Measurements from ENCODE around the gene ZBTB20. TPM values are rescaled to one million over a fixed set of nuclear protein-coding genes. Genes with fewer than 3 reads are reported as not detected.

Gene ZBTB20
- total RNA-seq, 6 donors from 2014 or later: 40.0 to 150 (median 65.8) TPM

DNA sequence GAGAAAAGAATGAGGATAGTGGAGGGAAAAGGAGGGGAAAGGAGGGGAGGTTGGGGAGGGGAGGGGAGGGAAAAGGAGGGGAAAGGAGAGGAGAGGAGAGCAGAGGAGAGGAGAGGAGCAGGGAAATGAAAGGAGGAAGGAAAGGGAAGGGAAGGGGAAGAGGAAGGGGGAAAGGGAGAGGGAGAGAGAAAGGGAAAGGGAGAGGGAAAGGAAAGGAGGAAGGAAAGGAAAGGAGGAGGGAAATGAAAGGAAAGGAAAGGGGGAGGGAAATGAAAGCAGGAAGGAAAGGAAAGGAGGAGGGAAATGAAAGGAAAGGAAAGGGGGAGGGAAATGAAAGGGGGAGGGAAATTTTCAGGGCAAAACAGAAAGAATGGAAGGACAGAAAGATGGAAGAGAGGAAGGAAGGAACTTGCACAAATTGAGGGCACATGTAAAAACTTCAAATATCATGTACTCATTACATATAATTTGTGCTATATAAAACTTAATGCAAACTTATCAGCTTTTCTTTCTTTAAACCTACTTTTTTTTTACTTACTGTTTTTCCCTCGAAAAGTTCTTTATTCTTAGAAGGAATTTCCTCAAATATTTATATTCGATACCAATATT lies 148.0 kb downstream of the ZBTB20 start:
- WGBS, 2 donors: 97 to 99% methylated on average over 2 of the region's 2 CpGs
- ATAC-seq (ENCODE audit: low FRiP score in 2 of 2): no peak

DNA sequence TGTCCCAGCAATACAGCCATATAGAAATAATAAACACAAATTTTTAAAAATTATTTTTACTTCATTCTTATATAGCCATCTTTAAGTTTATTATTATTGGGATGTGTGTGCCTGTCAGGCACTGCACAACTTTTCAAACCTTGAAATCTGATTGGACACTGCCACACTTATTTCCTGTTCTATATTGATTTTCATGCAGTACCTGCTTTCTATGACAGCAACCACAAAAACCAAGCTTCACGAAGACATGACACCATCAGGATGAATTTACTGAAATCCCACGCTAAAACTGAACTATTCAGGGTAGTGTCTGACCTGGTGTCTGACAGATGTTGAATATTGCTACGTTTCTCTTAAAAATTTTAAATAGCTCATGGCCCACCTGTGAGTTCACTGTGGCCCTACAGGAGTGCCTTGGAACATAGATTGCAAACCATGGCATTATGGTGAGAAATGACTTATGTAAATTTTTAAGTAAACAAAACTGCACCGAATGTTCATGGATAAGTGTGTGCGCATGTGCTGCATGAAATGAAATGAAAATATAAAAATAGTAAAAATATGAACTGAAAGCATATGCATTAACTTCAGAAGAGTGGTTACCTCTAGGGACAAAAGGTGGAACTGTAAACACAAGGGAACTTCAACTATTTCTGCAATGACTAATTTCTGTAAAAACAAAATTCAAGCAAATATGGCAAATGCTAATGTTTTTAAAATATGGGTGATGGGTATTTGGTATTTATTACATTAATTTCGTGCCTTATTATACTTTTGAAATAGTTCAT lies 152.3 kb downstream of the ZBTB20 start:
- Histone ChIP-seq H3K4me3 (no peak overlapping the region), H3K27me3 (no peaks in the 10 kb centered on the region), H3K9me3 (no peaks in the 10 kb centered on the region), H3K4me1 (no peaks in the 10 kb centered on the region), H3K27ac (no peak overlapping the region), H3K36me3 (no peaks in the 10 kb centered on the region)
- DNase-seq (no peak), ATAC-seq (ENCODE audit: low FRiP score in 2 of 2) (no peak)
- WGBS, 2 donors: 81 to 86% methylated on average over 6 of the region's 6 CpGs
- no peak for TF ChIP-seq EP300 (IDR thresholded peaks at IDR 0.05)
- TF ChIP-seq, protein P1, sequence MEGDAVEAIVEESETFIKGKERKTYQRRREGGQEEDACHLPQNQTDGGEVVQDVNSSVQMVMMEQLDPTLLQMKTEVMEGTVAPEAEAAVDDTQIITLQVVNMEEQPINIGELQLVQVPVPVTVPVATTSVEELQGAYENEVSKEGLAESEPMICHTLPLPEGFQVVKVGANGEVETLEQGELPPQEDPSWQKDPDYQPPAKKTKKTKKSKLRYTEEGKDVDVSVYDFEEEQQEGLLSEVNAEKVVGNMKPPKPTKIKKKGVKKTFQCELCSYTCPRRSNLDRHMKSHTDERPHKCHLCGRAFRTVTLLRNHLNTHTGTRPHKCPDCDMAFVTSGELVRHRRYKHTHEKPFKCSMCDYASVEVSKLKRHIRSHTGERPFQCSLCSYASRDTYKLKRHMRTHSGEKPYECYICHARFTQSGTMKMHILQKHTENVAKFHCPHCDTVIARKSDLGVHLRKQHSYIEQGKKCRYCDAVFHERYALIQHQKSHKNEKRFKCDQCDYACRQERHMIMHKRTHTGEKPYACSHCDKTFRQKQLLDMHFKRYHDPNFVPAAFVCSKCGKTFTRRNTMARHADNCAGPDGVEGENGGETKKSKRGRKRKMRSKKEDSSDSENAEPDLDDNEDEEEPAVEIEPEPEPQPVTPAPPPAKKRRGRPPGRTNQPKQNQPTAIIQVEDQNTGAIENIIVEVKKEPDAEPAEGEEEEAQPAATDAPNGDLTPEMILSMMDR (IDR thresholded peaks at IDR 0.05): no peak
- no peak for TF ChIP-seq POLR2A (IDR thresholded peaks at IDR 0.05)
- no peak for TF ChIP-seq POLR2AphosphoS5 (IDR thresholded peaks at IDR 0.05)

More for the DNA sequence above, 148.0 kb downstream of the ZBTB20 start:
- no peak overlapping the region for H3K4me3 ChIP-seq
- peaks cover 0 to 5% (median 2%) of the 10 kb centered on the region in 4 donors for H3K9me3 ChIP-seq
- H3K27me3 ChIP-seq: no peaks in the 10 kb centered on the region
- no peak for DNase-seq
- no peaks in the 10 kb centered on the region for H3K36me3 ChIP-seq
- TF ChIP-seq EP300 (IDR thresholded peaks at IDR 0.05): no peak
- H3K4me1 ChIP-seq: no peaks in the 10 kb centered on the region
- no peak overlapping the region for H3K27ac ChIP-seq

- H3K27me3 ChIP-seq: no peaks in the 10 kb centered on the region
- H3K36me3 ChIP-seq: no peaks in the 10 kb centered on the region
- DNase-seq: no peak
- TF ChIP-seq EP300 (IDR thresholded peaks at IDR 0.05) (no peak), POLR2AphosphoS5 (IDR thresholded peaks at IDR 0.05) (no peak), POLR2A (IDR thresholded peaks at IDR 0.05) (no peak)
- TF ChIP-seq, protein P1 (IDR thresholded peaks at IDR 0.05): no peak
- ATAC-seq (ENCODE audit: low FRiP score in 2 of 2): no peak
- WGBS, 2 donors: 100% methylated on average over 1 of the region's 1 CpG
- H3K9me3 ChIP-seq: no peaks in the 10 kb centered on the region
- no peak overlapping the region for H3K4me3 ChIP-seq
- no peaks in the 10 kb centered on the region for H3K4me1 ChIP-seq
- no peak overlapping the region for H3K27ac ChIP-seq
Measured at GRCh38 chr3:114985776-114986175, 161.3 kb downstream of the ZBTB20 start.

DNA sequence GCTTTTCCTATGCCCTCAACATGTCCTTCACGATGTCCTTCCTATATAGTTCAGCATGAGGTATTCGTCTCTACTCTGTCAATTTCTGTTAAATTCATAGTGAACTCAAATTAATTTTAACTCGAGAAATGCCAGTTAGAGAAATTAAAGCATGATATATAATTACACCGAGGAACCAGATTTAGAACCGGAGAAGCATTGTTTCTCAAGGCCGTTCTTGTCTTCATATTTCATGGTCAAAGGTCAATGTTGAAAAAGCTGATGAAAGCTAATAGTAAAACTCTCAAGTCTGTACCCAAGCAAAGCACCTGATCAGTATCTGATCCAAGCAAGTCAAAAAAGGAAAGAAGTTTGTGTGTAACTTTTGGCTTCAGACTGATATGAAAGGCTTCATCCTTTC lies 163.8 kb downstream of the ZBTB20 start:
- Histone ChIP-seq H3K9me3 (no peaks in the 10 kb centered on the region), H3K4me3 (no peak overlapping the region), H3K4me1 (no peaks in the 10 kb centered on the region), H3K27ac (no peak overlapping the region), H3K36me3 (no peaks in the 10 kb centered on the region), H3K27me3 (no peaks in the 10 kb centered on the region)
- DNase-seq: no peak
- TF ChIP-seq POLR2AphosphoS5 (IDR thresholded peaks at IDR 0.05) (no peak), EP300 (IDR thresholded peaks at IDR 0.05) (no peak), POLR2A (IDR thresholded peaks at IDR 0.05) (no peak)
- TF ChIP-seq, protein P1 (IDR thresholded peaks at IDR 0.05): no peak
- WGBS, 2 donors: 93 to 95% methylated on average over 6 of the region's 6 CpGs
- ATAC-seq (ENCODE audit: low FRiP score in 2 of 2): no peak

- ATAC-seq (ENCODE audit: low FRiP score in 2 of 2) (no peak), DNase-seq (no peak)
- H3K36me3 ChIP-seq: peaks cover 0 to 6% (median 0%) of the 10 kb centered on the region in 4 donors
- H3K4me3 ChIP-seq: no peak overlapping the region
- no peaks in the 10 kb centered on the region for H3K4me1 ChIP-seq
- H3K27ac ChIP-seq: no peak overlapping the region
- WGBS, 2 donors: 90% methylated on average over 3 of the region's 3 CpGs
- no peaks in the 10 kb centered on the region for H3K9me3 ChIP-seq
- H3K27me3 ChIP-seq: no peaks in the 10 kb centered on the region
- no peak for TF ChIP-seq EP300 (IDR thresholded peaks at IDR 0.05)
- TF ChIP-seq, protein P1 (IDR thresholded peaks at IDR 0.05): no peak
- no peak for TF ChIP-seq POLR2A (IDR thresholded peaks at IDR 0.05)
- no peak for TF ChIP-seq POLR2AphosphoS5 (IDR thresholded peaks at IDR 0.05)
Measured at GRCh38 chr3:114974387-114974786, 172.7 kb downstream of the ZBTB20 start.
